Activated CD8-positive, alpha-beta memory T cell treated with anti-CD3 and anti-CD28 coated beads, Interleukin-2, amount 10 ng/mL, durations not matched to agents 7 days and 5 days (primary cell): ENCODE measurements around the gene SAMD4A. TPM values are rescaled to one million over a fixed set of nuclear protein-coding genes. Genes with fewer than 3 reads are reported as not detected.

ENCODE experiments used
- ATAC-seq: fragments of 150-1000 bp; cut with Tn5 transposase; one replicate; pipeline ENCODE4 v1.10.0; 2021; ENCODE audit warnings: moderate library complexity
- CTCF ChIA-PET: fragments of 350-600 bp; sonication (Branson Sonifier 250); formaldehyde crosslinking; loops from one replicate; lab custom pipeline; 2021; ENCODE audit warnings: antibody characterized with exemption; lab: Charles Lee
- DNase-seq: peaks from one replicate; pipeline ENCODE4 v3.0.0-alpha.2; 2020
- H3K27ac Mint-ChIP-seq: one replicate; pipeline ENCODE4 v1.8.0; 2021; ENCODE audit warnings: mild to moderate bottlenecking, mixed read lengths
- H3K27me3 Mint-ChIP-seq: one replicate; pipeline ENCODE4 v1.8.0; 2021; ENCODE audit warnings: mixed read lengths
- H3K36me3 Mint-ChIP-seq: one replicate; pipeline ENCODE4 v1.8.0; 2021; ENCODE audit warnings: mild to moderate bottlenecking, mixed read lengths
- H3K4me1 Mint-ChIP-seq: one replicate; pipeline ENCODE4 v1.8.0; 2021; ENCODE audit warnings: mixed read lengths
- H3K4me3 Mint-ChIP-seq: one replicate; pipeline ENCODE4 v1.8.0; 2021; ENCODE audit warnings: mild to moderate bottlenecking, moderate library complexity, mixed read lengths
- H3K9me3 Mint-ChIP-seq: one replicate; pipeline ENCODE4 v1.8.0; 2022; ENCODE audit warnings: low read depth, mixed read lengths
- total RNA-seq, 2 experiments: library from RNA; stranded (reverse); gene quantifications; one replicate each; pipeline ENCODE4 v1.2.3, GENCODE V29; 2021

SAMD4A gene
- total RNA-seq, 2 experiments from 2014 or later: 1.6 to 1.7 TPM

DNA sequence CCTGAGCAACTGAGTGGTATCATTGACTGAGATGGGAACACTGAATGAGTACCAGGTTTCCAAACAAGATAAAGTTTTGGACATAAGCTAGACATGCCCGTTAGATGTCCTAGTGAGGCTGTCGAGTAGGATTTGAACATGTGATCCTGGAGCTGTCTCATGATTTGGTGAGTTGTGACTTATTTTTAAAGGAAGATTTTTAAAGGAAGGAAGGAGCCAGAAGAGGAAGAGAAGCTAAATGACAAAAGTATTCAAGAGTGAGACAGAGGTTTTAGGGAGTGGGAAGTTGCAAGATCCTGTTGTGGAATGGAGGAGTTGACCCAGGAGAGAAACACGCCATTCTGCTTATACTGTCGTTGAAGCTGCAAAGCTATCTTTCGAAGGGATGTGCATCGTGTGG is 82.1 kb downstream of the SAMD4A start:
- no peaks in the 10 kb centered on the region for H3K36me3 Mint-ChIP-seq
- no peak overlapping the region for H3K27ac Mint-ChIP-seq
- CTCF ChIA-PET: interaction anchor here (1.4 kb wide), 1 partner anchor 11 kb away, joined by 3 read pairs; no protein-coding TSS in a partner anchor
- DNase-seq: no peak
- no peak for ATAC-seq
- peaks cover 7% of the 10 kb centered on the region for H3K4me1 Mint-ChIP-seq
- H3K9me3 Mint-ChIP-seq: no peaks in the 10 kb centered on the region
- peaks cover 39% of the 10 kb centered on the region for H3K27me3 Mint-ChIP-seq
- H3K4me3 Mint-ChIP-seq: no peak overlapping the region

GRCh38 chr14:54650331-54650958 is 83.5 kb downstream of the SAMD4A start:
- CTCF ChIA-PET: no interaction called here
- no peak for ATAC-seq

GRCh38 chr14:54650959-54651351 is 84.0 kb downstream of the SAMD4A start:
- Mint-ChIP-seq H3K4me1 (peaks cover 7% of the 10 kb centered on the region), H3K36me3 (no peaks in the 10 kb centered on the region), H3K4me3 (no peak overlapping the region), H3K27me3 (peaks cover 49% of the 10 kb centered on the region), H3K27ac (no peak overlapping the region), H3K9me3 (no peaks in the 10 kb centered on the region)
- DNase-seq: no peak
- ATAC-seq: no peak
- CTCF ChIA-PET: no interaction called here

More at GRCh38 chr14:54650331-54650958, 83.5 kb downstream of the SAMD4A start:
- Mint-ChIP-seq H3K4me1 (peaks cover 7% of the 10 kb centered on the region), H3K9me3 (no peaks in the 10 kb centered on the region), H3K36me3 (no peaks in the 10 kb centered on the region), H3K4me3 (no peak overlapping the region), H3K27me3 (peaks cover 46% of the 10 kb centered on the region), H3K27ac (no peak overlapping the region)
- no peak for DNase-seq

GRCh38 chr14:54651649-54652048 is 84.7 kb downstream of the SAMD4A start:
- Mint-ChIP-seq H3K4me1 (peaks cover 3% of the 10 kb centered on the region), H3K36me3 (no peaks in the 10 kb centered on the region), H3K4me3 (no peak overlapping the region), H3K9me3 (no peaks in the 10 kb centered on the region), H3K27ac (no peak overlapping the region), H3K27me3 (peaks cover 52% of the 10 kb centered on the region)
- CTCF ChIA-PET: interaction anchor here (0.9 kb wide), 1 partner anchor 122 kb away, joined by 3 read pairs; no protein-coding TSS in a partner anchor
- no peak for ATAC-seq
- DNase-seq: no peak

DNA sequence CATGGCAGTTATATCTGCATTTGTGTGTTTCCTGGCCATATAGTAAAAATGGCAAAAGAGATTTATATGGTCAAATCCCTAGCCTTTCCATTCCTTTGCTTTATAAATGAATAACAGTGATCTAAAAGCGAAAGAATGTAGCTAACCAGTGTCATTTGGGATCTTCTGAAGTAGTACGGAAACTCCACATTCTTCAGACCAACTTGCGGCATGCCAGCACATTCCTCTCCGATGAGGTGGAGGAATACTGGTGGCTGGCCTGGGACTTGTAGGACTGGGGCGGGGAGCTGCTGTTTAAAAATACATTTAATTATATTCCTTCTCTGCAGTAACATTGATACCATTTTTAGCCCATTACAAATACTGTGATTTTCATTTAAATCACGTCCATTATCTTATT is 85.3 kb downstream of the SAMD4A start:
- H3K27me3 Mint-ChIP-seq: peaks cover 58% of the 10 kb centered on the region
- CTCF ChIA-PET: interaction anchor here (0.9 kb wide), 1 partner anchor 122 kb away, joined by 3 read pairs; no protein-coding TSS in a partner anchor
- no peaks in the 10 kb centered on the region for H3K9me3 Mint-ChIP-seq
- H3K36me3 Mint-ChIP-seq: no peaks in the 10 kb centered on the region
- ATAC-seq: no peak
- DNase-seq: no peak
- H3K4me1 Mint-ChIP-seq: peaks cover 1% of the 10 kb centered on the region
- H3K27ac Mint-ChIP-seq: no peak overlapping the region
- no peak overlapping the region for H3K4me3 Mint-ChIP-seq

DNA sequence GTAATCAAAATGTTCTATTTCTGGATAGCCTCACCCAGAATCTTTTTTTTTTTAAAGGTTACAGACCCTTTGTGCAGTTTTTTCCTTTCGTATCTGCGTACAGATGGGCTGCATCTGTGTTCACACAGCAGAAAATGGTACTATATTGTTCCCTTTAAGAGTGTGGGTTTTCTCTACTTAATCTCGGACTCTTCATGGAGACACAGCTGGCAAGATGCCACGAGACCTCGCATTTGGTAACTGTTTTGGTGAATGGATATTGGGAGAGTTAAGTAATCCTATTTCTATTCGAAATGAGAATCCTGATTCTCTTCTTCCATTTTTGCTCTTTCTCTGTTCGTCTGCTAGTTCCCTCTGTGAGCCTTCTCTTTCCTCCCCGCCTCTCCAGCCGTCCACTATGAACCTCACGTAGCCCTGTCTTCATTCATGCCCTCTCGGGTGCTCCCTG is 85.7 kb downstream of the SAMD4A start:
- CTCF ChIA-PET: interaction anchor here (0.9 kb wide), 1 partner anchor 121 kb away, joined by 3 read pairs; no protein-coding TSS in a partner anchor
- H3K27ac Mint-ChIP-seq: no peak overlapping the region
- H3K4me3 Mint-ChIP-seq: no peak overlapping the region
- ATAC-seq: no peak
- H3K9me3 Mint-ChIP-seq: no peaks in the 10 kb centered on the region
- H3K27me3 Mint-ChIP-seq: peaks cover 59% of the 10 kb centered on the region
- DNase-seq: no peak
- H3K36me3 Mint-ChIP-seq: no peaks in the 10 kb centered on the region
- peaks cover 1% of the 10 kb centered on the region for H3K4me1 Mint-ChIP-seq

DNA sequence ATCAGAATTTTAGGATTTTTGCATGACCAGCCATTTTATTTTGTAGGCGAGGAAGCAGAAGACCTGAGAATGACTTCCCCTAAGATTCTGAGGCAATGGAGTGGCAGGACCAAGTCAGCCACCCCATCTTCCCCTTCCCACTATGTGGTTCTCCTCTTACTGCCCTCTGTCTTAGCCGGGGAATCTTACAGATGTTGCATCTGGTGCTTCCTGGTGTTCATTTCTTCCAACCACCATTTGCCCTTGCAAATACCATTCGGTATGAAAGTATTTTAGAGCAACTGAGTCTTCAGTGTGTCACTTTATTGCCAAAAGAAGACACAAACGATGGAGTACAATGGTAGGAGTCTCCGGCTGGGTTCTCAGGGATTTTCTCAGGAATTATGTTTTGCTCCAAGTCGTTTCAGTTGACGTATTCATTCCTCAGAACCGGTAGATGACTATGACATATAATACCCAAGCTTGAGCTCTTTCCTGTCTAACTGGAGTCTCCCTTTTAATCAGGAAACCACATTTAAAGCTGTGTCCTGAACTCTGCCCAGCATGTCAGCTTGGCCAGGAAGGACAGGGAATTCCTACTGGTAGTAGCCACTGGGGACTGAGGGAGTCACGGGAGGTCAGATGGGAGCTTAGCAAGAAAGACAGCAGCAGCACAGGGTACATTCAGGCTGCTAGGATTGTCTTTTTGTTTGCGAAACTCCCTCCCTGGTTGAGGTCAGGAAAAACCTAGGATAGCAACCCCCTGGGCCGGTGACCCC is 87.0 kb downstream of the SAMD4A start:
- peaks cover 59% of the 10 kb centered on the region for H3K27me3 Mint-ChIP-seq
- no peak overlapping the region for H3K27ac Mint-ChIP-seq
- no peak overlapping the region for H3K4me3 Mint-ChIP-seq
- H3K36me3 Mint-ChIP-seq: no peaks in the 10 kb centered on the region
- H3K4me1 Mint-ChIP-seq: peaks cover 1% of the 10 kb centered on the region
- CTCF ChIA-PET: no interaction called here
- DNase-seq (no peak), ATAC-seq (no peak)
- no peaks in the 10 kb centered on the region for H3K9me3 Mint-ChIP-seq

GRCh38 chr14:54654605-54655004 is 87.7 kb downstream of the SAMD4A start:
- Mint-ChIP-seq H3K4me1 (peaks cover 1% of the 10 kb centered on the region), H3K9me3 (no peaks in the 10 kb centered on the region), H3K27ac (no peak overlapping the region), H3K4me3 (no peak overlapping the region), H3K36me3 (no peaks in the 10 kb centered on the region), H3K27me3 (peaks cover 62% of the 10 kb centered on the region)
- DNase-seq (no peak), ATAC-seq (no peak)
- CTCF ChIA-PET: no interaction called here

DNA sequence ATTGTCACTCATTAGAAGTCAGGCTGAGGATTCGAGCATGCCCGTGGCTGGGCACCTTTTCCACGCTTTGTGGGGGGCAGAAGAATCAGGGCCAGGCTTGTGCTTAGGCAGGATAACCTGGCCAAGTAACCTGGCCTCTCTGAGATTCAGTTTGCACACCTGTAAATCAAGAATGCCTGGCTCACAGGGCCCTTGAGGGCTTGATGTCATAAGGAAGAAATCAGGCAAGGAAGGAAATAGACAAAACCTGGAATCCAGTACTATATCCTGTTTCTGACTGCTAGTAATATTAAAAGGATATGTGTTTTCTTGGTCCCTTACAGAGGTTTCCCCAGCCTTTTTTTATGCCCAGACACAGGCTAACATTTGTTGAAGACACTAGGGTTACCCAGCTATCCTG is 91.9 kb downstream of the SAMD4A start:
- DNase-seq (no peak), ATAC-seq (no peak)
- H3K36me3 Mint-ChIP-seq: no peaks in the 10 kb centered on the region
- no peaks in the 10 kb centered on the region for H3K9me3 Mint-ChIP-seq
- CTCF ChIA-PET: interaction anchor here (1.1 kb wide), 1 partner anchor 287 kb away, joined by 3 read pairs; no protein-coding TSS in a partner anchor
- H3K27me3 Mint-ChIP-seq: peaks cover 54% of the 10 kb centered on the region
- H3K4me3 Mint-ChIP-seq: no peak overlapping the region
- H3K27ac Mint-ChIP-seq: no peak overlapping the region
- no peaks in the 10 kb centered on the region for H3K4me1 Mint-ChIP-seq

- CTCF ChIA-PET: interaction anchor here (1.1 kb wide), 1 partner anchor 286 kb away, joined by 3 read pairs; no protein-coding TSS in a partner anchor
- no peaks in the 10 kb centered on the region for H3K4me1 Mint-ChIP-seq
- H3K27me3 Mint-ChIP-seq: peaks cover 53% of the 10 kb centered on the region
- H3K4me3 Mint-ChIP-seq: no peak overlapping the region
- no peak for DNase-seq
- no peak for ATAC-seq
- no peaks in the 10 kb centered on the region for H3K36me3 Mint-ChIP-seq
- H3K9me3 Mint-ChIP-seq: no peaks in the 10 kb centered on the region
- H3K27ac Mint-ChIP-seq: no peak overlapping the region
Measured at GRCh38 chr14:54659365-54659764, 92.4 kb downstream of the SAMD4A start.

DNA sequence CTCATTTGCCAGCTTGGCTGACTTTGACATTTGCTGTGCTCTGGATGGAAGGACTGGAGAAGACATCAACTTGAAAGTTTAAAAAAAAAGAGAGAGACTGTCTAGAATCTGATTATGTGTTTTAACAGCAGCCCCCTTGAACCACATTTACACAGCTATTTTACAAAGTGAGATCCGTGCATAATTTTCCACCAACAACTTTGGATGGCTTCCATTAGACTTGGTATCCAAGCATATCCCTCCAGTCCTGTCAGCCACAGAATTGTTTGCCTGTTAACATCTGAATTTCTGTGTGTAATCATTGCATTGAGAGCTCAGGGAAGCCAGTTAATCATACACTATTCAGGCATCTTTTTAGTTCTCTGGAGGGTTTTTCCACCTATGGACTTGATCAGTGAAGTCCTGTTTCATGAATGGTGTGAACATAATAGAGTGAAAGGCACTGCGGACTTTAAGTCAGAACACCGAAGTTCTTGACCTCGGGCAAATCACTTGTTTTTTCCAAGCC is 93.7 kb downstream of the SAMD4A start:
- Mint-ChIP-seq H3K27me3 (peaks cover 53% of the 10 kb centered on the region), H3K4me1 (no peaks in the 10 kb centered on the region), H3K27ac (no peak overlapping the region), H3K4me3 (no peak overlapping the region), H3K36me3 (no peaks in the 10 kb centered on the region), H3K9me3 (no peaks in the 10 kb centered on the region)
- DNase-seq (no peak), ATAC-seq (no peak)
- CTCF ChIA-PET: interaction anchor here (0.7 kb wide), 1 partner anchor 23 kb away, joined by 3 read pairs; no protein-coding TSS in a partner anchor

DNA sequence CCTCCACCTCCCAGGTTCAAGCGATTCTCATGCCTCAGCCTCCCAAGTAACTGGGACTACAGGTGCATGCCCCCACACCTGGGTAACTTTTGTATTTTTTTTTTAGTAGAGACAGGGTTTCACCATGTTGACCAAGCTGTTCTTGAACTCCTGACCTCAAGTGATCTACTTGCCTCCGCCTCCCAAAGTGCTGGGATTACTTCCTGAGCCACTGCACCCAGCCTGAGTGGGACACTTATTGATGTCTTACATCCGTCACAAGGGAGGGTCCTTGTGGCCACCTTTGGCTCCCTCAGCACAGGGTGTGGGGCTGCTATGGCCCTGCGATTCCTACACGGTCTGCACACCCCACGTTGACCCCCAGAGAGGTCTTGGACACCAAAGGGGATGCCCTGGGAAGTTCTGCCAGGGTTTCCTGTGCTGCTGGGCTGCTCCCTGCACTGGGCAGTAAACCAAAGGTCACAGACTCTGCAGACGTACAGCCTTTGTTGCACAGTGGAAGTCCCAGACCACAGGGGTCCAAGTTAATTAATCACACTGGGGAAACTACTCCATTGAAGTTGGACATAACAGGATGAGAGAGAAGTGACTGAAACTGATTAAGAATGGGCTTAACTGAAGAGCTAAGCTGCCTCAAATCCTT is 95.7 kb downstream of the SAMD4A start:
- H3K9me3 Mint-ChIP-seq: no peaks in the 10 kb centered on the region
- H3K27me3 Mint-ChIP-seq: peaks cover 54% of the 10 kb centered on the region
- no peaks in the 10 kb centered on the region for H3K36me3 Mint-ChIP-seq
- CTCF ChIA-PET: interaction anchor here (1.5 to 1.9 kb wide), 2 partner anchors 31 to 111 kb away, joined by 3 to 4 read pairs; no protein-coding TSS in a partner anchor
- H3K4me1 Mint-ChIP-seq: no peaks in the 10 kb centered on the region
- no peak overlapping the region for H3K27ac Mint-ChIP-seq
- no peak overlapping the region for H3K4me3 Mint-ChIP-seq
- ATAC-seq (no peak), DNase-seq (no peak)

DNA sequence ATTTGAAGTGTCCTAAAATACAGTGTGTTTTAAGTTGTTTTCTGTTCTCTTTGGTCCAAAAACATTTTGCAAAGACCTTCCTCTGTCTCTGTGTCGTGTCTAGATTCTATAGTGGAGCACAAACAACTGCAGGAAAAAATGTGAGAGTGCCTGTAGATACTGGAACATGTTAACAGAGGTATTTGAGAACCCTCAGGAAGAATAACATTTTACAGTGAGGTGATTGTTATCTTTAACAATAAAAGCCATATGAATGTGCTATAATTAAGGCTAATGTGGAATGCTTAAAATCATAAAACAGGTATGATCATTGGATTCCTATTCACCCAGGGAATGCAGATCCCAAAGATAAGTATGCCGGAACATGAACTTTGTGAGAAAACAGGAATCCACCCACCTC is 98.0 kb downstream of the SAMD4A start:
- H3K36me3 Mint-ChIP-seq: no peaks in the 10 kb centered on the region
- H3K4me1 Mint-ChIP-seq: peaks cover 8% of the 10 kb centered on the region
- no peaks in the 10 kb centered on the region for H3K9me3 Mint-ChIP-seq
- H3K27ac Mint-ChIP-seq: no peak overlapping the region
- ATAC-seq (no peak), DNase-seq (no peak)
- H3K4me3 Mint-ChIP-seq: no peak overlapping the region
- peaks cover 67% of the 10 kb centered on the region for H3K27me3 Mint-ChIP-seq
- CTCF ChIA-PET: no interaction called here
